PFSK-1 (cell line): Measurements from ENCODE around the gene MAPKAPK3.

Experiments
- FOXP2 ChIP-seq: optimal IDR thresholded peaks from 2 replicates; pipeline ENCODE3; 2011; ENCODE audit warnings: borderline replicate concordance, control low read depth, inconsistent platforms; ENCODE audit not compliant: insufficient read depth; ENCODE audit errors: extremely low read length, extremely low read depth
- POLR2AphosphoS5 ChIP-seq: IDR thresholded peaks from 2 replicates; pipeline ENCODE4 v1.6.1; 2012; ENCODE audit warnings: low read depth, mild to moderate bottlenecking, control low read depth, low read length, moderate library complexity
- SIN3A ChIP-seq: IDR thresholded peaks from 2 replicates; pipeline ENCODE4 v1.6.1; 2012; ENCODE audit warnings: mild to moderate bottlenecking, low read length, moderate library complexity, borderline replicate concordance; ENCODE audit not compliant: insufficient read depth
- TAF1 ChIP-seq: IDR thresholded peaks from 2 replicates; pipeline ENCODE4 v1.6.1; 2012; ENCODE audit warnings: low read length, control low read depth, borderline replicate concordance; ENCODE audit not compliant: insufficient read depth
- TF ChIP-seq, protein P1 (sequence below), 2 experiments: IDR thresholded peaks; 2 replicates each; pipeline versions ENCODE4 v1.6.1 to v1.8.0; 2011 to 2012; ENCODE audit warnings: low read depth in 2 of 2, low read length in 2 of 2, control low read depth in 1 of 2, inconsistent platforms in 1 of 2, mild to moderate bottlenecking in 1 of 2, moderate library complexity in 1 of 2; ENCODE audit not compliant: insufficient read depth in 1 of 2

Gene MAPKAPK3

DNA sequence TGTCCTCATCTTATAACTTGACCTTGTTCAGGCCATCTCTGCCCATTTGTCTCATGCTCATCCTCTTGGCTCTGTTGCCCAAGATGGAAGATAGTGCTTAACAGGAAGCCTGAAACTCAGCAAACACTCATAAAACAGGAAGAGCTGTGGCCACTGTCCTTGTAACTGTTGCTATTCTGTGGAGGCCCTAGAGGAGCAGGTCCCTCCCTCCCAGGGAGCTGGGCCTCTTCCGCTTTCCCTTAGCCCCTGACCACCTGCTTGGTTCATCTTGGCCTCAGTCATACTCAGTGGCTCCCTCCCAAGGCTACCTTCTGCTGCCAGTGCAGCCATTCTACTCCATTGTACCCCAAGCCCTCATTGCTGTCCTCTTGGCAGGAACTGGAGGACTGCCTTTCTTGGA lies 3.5 kb downstream of the MAPKAPK3 start:
- TF ChIP-seq, protein P1, sequence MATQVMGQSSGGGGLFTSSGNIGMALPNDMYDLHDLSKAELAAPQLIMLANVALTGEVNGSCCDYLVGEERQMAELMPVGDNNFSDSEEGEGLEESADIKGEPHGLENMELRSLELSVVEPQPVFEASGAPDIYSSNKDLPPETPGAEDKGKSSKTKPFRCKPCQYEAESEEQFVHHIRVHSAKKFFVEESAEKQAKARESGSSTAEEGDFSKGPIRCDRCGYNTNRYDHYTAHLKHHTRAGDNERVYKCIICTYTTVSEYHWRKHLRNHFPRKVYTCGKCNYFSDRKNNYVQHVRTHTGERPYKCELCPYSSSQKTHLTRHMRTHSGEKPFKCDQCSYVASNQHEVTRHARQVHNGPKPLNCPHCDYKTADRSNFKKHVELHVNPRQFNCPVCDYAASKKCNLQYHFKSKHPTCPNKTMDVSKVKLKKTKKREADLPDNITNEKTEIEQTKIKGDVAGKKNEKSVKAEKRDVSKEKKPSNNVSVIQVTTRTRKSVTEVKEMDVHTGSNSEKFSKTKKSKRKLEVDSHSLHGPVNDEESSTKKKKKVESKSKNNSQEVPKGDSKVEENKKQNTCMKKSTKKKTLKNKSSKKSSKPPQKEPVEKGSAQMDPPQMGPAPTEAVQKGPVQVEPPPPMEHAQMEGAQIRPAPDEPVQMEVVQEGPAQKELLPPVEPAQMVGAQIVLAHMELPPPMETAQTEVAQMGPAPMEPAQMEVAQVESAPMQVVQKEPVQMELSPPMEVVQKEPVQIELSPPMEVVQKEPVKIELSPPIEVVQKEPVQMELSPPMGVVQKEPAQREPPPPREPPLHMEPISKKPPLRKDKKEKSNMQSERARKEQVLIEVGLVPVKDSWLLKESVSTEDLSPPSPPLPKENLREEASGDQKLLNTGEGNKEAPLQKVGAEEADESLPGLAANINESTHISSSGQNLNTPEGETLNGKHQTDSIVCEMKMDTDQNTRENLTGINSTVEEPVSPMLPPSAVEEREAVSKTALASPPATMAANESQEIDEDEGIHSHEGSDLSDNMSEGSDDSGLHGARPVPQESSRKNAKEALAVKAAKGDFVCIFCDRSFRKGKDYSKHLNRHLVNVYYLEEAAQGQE (IDR thresholded peaks at IDR 0.05; ENCODE audit: insufficient read depth in 1 of 2, low read depth in 2 of 2, low read length in 2 of 2), result no peak
- TF ChIP-seq SIN3A (no peak), TAF1 (no peak), POLR2AphosphoS5 (no peak)

DNA sequence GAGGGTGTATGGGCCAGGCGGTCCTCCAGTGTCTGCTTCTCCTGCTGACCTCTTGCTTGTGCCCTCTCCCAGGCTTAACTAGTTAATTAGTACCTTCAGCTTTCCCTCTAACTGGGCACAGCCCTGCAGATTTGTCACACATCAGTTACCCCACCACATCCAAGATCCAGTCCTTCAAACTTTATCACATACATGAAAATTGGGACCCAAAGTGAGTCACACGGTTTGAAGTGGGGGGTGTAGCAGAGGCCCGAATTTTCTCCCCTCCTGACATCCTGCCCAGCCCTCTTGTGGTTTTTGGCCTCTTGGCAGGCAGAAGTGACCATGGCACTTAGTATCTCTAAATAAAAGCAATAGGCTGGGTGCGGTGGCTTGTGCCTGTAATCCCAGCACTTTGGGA lies 3.9 kb downstream of the MAPKAPK3 start:
- TF ChIP-seq, protein P1 (IDR thresholded peaks at IDR 0.05; ENCODE audit: insufficient read depth in 1 of 2, low read depth in 2 of 2, low read length in 2 of 2), result no peak
- TF ChIP-seq TAF1 (no peak), SIN3A (no peak), FOXP2 (no peak), POLR2AphosphoS5 (no peak)

DNA sequence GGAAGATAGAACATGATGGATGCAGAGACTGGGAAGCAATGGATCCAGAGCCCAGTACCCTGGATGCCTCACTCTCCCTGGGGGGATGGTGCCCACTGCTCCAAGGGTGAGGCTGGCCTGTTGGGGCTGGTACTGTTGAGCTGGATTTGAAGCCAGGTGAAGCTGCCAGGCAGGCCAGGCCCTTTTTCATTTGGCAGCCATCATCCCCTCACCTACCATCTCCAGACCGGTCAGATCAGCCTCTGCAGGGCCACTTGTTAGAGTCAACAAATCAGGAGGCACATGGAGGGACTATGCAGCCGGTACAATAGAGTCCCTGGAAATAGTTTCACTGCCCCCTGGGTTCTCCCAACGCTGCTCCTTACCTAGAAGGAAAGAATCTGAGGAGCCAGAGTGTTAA lies 5.9 kb downstream of the MAPKAPK3 start:
- TF ChIP-seq TAF1 (no peak), POLR2AphosphoS5 (no peak), SIN3A (no peak), FOXP2 (no peak)
- TF ChIP-seq, protein P1 (IDR thresholded peaks at IDR 0.05; ENCODE audit: insufficient read depth in 1 of 2, low read depth in 2 of 2, low read length in 2 of 2), result no peak

DNA sequence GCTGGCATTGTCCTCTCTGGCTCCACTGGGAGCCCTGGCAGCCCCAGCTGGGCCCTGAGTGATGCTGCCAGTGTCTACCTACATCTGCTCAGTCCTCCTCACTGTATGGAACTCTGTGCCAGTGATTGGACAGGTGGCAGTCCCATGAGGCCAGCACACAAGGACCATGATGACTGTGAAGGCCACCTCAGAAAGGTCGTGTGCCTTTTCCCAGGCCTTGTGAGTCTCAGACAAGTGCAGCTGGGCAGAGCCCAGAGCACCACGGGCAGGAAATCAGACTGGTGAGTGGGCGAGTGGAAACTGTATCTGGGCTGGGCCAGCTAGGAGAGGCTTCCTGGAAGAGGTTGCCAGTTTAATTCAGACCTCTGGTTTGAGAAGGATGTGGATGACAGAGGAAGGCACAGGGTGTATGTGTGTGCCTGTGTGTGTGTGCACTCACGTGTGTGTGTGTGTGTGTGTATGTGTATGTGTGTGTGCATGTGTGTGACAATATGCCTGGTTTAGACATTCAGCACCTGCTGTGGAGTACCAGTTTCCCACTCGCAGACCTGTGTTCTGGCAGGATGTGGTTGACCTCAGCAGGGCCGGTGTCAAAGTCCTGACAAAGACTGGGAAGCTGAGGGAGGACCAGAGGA lies 7.0 kb downstream of the MAPKAPK3 start:
- TF ChIP-seq, protein P1 (IDR thresholded peaks at IDR 0.05; ENCODE audit: insufficient read depth in 1 of 2, low read depth in 2 of 2, low read length in 2 of 2), result no peak
- no peak for TF ChIP-seq FOXP2
- TF ChIP-seq POLR2AphosphoS5, result no peak
- TF ChIP-seq TAF1, result no peak
- TF ChIP-seq SIN3A, result no peak

DNA sequence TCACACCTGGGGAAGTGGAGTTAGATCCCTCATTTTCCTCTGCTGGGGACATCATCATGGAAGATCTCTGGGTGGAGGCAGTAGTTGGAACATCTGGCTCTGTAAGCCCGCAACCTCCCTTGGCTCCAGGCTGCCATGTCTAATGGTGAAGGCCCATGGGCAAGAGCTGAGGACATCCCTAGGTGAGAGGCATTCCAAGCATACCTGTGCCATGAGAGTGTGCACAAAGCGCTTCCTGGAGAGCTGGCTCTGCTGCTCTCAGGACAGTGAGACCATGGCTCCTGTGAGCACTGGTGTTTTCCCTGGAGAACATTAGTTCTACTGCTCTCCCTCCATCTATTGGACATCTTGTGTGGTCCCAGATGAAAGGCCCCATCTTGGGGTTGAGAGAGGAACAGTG lies 7.7 kb downstream of the MAPKAPK3 start:
- TF ChIP-seq POLR2AphosphoS5 (no peak), FOXP2 (no peak), SIN3A (no peak), TAF1 (no peak)
- TF ChIP-seq, protein P1 (IDR thresholded peaks at IDR 0.05; ENCODE audit: insufficient read depth in 1 of 2, low read depth in 2 of 2, low read length in 2 of 2), result no peak
